RWPE1 (cell line): ENCODE results near the gene TSPAN18.

ENCODE experiments used
- CTCF ChIA-PET: fragments of 350-600 bp; sonication (Branson Sonifier 250); formaldehyde crosslinking; extraction: SDS; loops from one replicate; lab custom pipeline; 2021; lab: Yijun Ruan, JAX
- POLR2A ChIA-PET: fragments of 400-600 bp; formaldehyde crosslinking; extraction: SDS; loops from one replicate; lab custom pipeline; 2020; ENCODE audit warnings: antibody characterized with exemption; ENCODE audit not compliant: low non-redundant PET; lab: Yijun Ruan, JAX
- DNase-seq: peaks from one replicate; pipeline ENCODE4 v3.0.0; 2012; ENCODE audit warnings: low spot score
- H3K27ac ChIP-seq: fragments of 450-650 bp; 2 replicates; pipeline ENCODE4 v1.5.1; 2017
- CTCF ChIP-seq: fragments of 450-650 bp; conservative IDR thresholded peaks from 2 replicates; pipeline ENCODE4 v1.5.1; 2017; ENCODE audit warnings: low read depth, mild to moderate bottlenecking

Gene TSPAN18

GRCh38 chr11:44901786-44902185 lies 175.0 kb downstream of the TSPAN18 start:
- DNase-seq: no peak
- ChIA-PET POLR2A (no interaction called here), CTCF (interaction anchor here (0.6 to 1.0 kb wide), 2 partner anchors 10 to 126 kb away, joined by 3 read pairs; no protein-coding TSS in a partner anchor)
- no peak for TF ChIP-seq CTCF
- H3K27ac ChIP-seq: no peak overlapping the region

GRCh38 chr11:44903035-44903434 lies 176.3 kb downstream of the TSPAN18 start:
- H3K27ac ChIP-seq: no peak overlapping the region
- DNase-seq: no peak
- no peak for TF ChIP-seq CTCF
- ChIA-PET POLR2A (no interaction called here), CTCF (interaction anchor here (0.6 to 1.2 kb wide), 3 partner anchors 24 to 1231 kb away, joined by 3 to 4 read pairs (median 3); no protein-coding TSS in a partner anchor)

- ChIA-PET CTCF (interaction anchor here (0.7 to 1.2 kb wide), 2 partner anchors 24 to 1231 kb away, joined by 3 to 4 read pairs; no protein-coding TSS in a partner anchor), POLR2A (no interaction called here)
- no peak overlapping the region for H3K27ac ChIP-seq
- TF ChIP-seq CTCF: no peak
- DNase-seq: no peak
Observed at GRCh38 chr11:44903518-44903917, 176.8 kb downstream of the TSPAN18 start.

- no peak for DNase-seq
- POLR2A ChIA-PET: no interaction called here
- H3K27ac ChIP-seq: no peak overlapping the region
- CTCF ChIA-PET: no interaction called here
- no peak for TF ChIP-seq CTCF
Observed at GRCh38 chr11:44904261-44905020, 177.7 kb downstream of the TSPAN18 start.

GRCh38 chr11:44905131-44905866 lies 178.5 kb downstream of the TSPAN18 start:
- ChIA-PET CTCF (interaction anchor here (0.6 kb wide), 1 partner anchor 26 kb away, joined by 3 read pairs; no protein-coding TSS in a partner anchor), POLR2A (no interaction called here)
- DNase-seq: no peak
- no peak overlapping the region for H3K27ac ChIP-seq
- no peak for TF ChIP-seq CTCF

- H3K27ac ChIP-seq: no peak overlapping the region
- POLR2A ChIA-PET: no interaction called here
- TF ChIP-seq CTCF: no peak
- CTCF ChIA-PET: interaction anchor here (1.1 kb wide), 1 partner anchor 30 kb away, joined by 3 read pairs; no protein-coding TSS in a partner anchor
- DNase-seq: no peak
Observed at GRCh38 chr11:44906649-44907048, 179.9 kb downstream of the TSPAN18 start.
